ENCODE measurements around the gene ACSS2.

DNA sequence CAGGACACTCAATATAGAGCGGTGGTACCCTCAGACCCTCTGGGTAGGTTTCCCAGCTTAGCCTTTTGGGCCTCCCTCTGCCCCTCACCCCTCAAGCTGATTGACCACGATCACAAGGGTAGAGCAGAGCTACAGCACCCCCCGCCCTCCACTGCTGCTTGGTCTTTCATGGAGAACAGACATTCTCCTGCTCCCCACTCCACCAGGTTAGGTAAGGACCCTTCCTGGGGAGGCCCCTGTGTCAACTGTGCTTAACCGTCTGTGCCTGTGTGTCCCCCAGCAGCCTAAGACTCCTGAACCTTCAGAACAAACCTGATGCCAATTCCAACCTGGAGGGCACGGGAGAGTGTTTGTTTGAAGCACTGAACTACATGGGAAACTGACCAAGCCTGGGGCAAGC lies 91.0 kb downstream of the ACSS2 start:
- TF ChIP-seq, protein P1, sequence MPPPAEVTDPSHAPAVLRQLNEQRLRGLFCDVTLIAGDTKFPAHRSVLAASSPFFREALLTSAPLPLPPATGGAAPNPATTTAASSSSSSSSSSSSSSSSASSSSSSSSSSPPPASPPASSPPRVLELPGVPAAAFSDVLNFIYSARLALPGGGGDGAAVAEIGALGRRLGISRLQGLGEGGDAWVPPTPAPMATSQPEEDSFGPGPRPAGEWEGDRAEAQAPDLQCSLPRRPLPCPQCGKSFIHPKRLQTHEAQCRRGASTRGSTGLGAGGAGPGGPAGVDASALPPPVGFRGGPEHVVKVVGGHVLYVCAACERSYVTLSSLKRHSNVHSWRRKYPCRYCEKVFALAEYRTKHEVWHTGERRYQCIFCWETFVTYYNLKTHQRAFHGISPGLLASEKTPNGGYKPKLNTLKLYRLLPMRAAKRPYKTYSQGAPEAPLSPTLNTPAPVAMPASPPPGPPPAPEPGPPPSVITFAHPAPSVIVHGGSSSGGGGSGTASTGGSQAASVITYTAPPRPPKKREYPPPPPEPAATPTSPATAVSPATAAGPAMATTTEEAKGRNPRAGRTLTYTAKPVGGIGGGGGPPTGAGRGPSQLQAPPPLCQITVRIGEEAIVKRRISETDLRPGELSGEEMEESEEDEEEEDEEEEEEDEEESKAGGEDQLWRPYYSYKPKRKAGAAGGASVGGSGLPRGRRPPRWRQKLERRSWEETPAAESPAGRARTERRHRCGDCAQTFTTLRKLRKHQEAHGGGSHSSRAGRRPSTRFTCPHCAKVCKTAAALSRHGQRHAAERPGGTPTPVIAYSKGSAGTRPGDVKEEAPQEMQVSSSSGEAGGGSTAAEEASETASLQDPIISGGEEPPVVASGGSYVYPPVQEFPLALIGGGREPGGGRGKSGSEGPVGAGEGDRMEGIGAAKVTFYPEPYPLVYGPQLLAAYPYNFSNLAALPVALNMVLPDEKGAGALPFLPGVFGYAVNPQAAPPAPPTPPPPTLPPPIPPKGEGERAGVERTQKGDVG (CRISPR knock-in tag; IDR thresholded peaks at IDR 0.05), result no peak
- TF ChIP-seq EP300 (IDR thresholded peaks at IDR 0.05; ENCODE audit: borderline replicate concordance in 1 of 2, control insufficient read depth in 1 of 2, low read depth in 2 of 2, low read length in 2 of 2), result no peak
- TF ChIP-seq CREM (IDR thresholded peaks at IDR 0.05; ENCODE audit: low read depth), result no peak
- TF ChIP-seq JUND (IDR thresholded peaks at IDR 0.05; ENCODE audit: low read depth, low read length), result no peak
- TF ChIP-seq TCF3 (IDR thresholded peaks at IDR 0.05; ENCODE audit: borderline replicate concordance, insufficient read depth, low read depth, low read length), result no peak
- no peak for TF ChIP-seq POLR2A (IDR thresholded peaks at IDR 0.05; ENCODE audit: low read depth, low read length)
- TF ChIP-seq, protein P2, sequence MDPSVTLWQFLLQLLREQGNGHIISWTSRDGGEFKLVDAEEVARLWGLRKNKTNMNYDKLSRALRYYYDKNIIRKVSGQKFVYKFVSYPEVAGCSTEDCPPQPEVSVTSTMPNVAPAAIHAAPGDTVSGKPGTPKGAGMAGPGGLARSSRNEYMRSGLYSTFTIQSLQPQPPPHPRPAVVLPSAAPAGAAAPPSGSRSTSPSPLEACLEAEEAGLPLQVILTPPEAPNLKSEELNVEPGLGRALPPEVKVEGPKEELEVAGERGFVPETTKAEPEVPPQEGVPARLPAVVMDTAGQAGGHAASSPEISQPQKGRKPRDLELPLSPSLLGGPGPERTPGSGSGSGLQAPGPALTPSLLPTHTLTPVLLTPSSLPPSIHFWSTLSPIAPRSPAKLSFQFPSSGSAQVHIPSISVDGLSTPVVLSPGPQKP (IDR thresholded peaks at IDR 0.05; ENCODE audit: low read depth, low read length), result no peak
- no peak for TF ChIP-seq BCL11A (IDR thresholded peaks at IDR 0.05; ENCODE audit: low read depth, low read length)
- TF ChIP-seq MEF2A (IDR thresholded peaks at IDR 0.05; ENCODE audit: insufficient read depth, low read depth, low read length), result no peak
- TF ChIP-seq NFXL1 (IDR thresholded peaks at IDR 0.05; ENCODE audit: borderline replicate concordance), result no peak
- no peak for TF ChIP-seq SMARCA5 (IDR thresholded peaks at IDR 0.05)
- TF ChIP-seq, protein P3, sequence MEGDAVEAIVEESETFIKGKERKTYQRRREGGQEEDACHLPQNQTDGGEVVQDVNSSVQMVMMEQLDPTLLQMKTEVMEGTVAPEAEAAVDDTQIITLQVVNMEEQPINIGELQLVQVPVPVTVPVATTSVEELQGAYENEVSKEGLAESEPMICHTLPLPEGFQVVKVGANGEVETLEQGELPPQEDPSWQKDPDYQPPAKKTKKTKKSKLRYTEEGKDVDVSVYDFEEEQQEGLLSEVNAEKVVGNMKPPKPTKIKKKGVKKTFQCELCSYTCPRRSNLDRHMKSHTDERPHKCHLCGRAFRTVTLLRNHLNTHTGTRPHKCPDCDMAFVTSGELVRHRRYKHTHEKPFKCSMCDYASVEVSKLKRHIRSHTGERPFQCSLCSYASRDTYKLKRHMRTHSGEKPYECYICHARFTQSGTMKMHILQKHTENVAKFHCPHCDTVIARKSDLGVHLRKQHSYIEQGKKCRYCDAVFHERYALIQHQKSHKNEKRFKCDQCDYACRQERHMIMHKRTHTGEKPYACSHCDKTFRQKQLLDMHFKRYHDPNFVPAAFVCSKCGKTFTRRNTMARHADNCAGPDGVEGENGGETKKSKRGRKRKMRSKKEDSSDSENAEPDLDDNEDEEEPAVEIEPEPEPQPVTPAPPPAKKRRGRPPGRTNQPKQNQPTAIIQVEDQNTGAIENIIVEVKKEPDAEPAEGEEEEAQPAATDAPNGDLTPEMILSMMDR (IDR thresholded peaks at IDR 0.05 in 2 of 3, conservative IDR thresholded peaks at IDR 0.05 in 1 of 3; ENCODE audit: control insufficient read depth in 2 of 3, extremely low read depth in 1 of 3, insufficient read depth in 1 of 3, low read depth in 3 of 3, low read length in 3 of 3), result no peak

Measured in GM12878 (cell line).